Measurements from ENCODE around the gene PRLR. TPM values are rescaled to one million over a fixed set of nuclear protein-coding genes. Genes with fewer than 3 reads are reported as not detected.

Gene PRLR
- total and polyA plus RNA-seq, 11 donors, result 0.08 to 2.2 (median 0.57) TPM

GRCh38 chr5:35004771-35005170 is 225.5 kb downstream of the PRLR start:
- 81 to 94% (median 86%) methylated on average over 1 of the region's 1 CpG for WGBS, 4 donors
- intact Hi-C loops (cut with DNase I), result loop anchor here in 8 of 10 donors (5.0 to 10.0 kb wide), 6 partner anchors 42 to 532 kb away; no protein-coding TSS in a partner anchor
- H3K27me3 ChIP-seq, result peaks cover 0 to 19% (median 6%) of the 10 kb centered on the region in 9 donors

GRCh38 chr5:35004200-35004599 is 226.1 kb downstream of the PRLR start:
- DNase-seq (no peak), ATAC-seq (no peak)
- H3K27ac ChIP-seq, result no peak overlapping the region
- intact Hi-C loops (cut with DNase I), result loop anchor here in 8 of 10 donors (5.0 to 10.0 kb wide), 6 partner anchors 42 to 532 kb away; no protein-coding TSS in a partner anchor
- TF ChIP-seq, protein P1, sequence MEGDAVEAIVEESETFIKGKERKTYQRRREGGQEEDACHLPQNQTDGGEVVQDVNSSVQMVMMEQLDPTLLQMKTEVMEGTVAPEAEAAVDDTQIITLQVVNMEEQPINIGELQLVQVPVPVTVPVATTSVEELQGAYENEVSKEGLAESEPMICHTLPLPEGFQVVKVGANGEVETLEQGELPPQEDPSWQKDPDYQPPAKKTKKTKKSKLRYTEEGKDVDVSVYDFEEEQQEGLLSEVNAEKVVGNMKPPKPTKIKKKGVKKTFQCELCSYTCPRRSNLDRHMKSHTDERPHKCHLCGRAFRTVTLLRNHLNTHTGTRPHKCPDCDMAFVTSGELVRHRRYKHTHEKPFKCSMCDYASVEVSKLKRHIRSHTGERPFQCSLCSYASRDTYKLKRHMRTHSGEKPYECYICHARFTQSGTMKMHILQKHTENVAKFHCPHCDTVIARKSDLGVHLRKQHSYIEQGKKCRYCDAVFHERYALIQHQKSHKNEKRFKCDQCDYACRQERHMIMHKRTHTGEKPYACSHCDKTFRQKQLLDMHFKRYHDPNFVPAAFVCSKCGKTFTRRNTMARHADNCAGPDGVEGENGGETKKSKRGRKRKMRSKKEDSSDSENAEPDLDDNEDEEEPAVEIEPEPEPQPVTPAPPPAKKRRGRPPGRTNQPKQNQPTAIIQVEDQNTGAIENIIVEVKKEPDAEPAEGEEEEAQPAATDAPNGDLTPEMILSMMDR (IDR thresholded peaks at IDR 0.05), result no peak
- no peak for TF ChIP-seq POLR2A (IDR thresholded peaks at IDR 0.05)
- no peak overlapping the region for H3K4me3 ChIP-seq
- H3K4me1 ChIP-seq, result no peaks in the 10 kb centered on the region
- peaks cover 0 to 4% (median 0%) of the 10 kb centered on the region in 12 donors for H3K9me3 ChIP-seq
- H3K36me3 ChIP-seq, result no peaks in the 10 kb centered on the region
- peaks cover 0 to 19% (median 6%) of the 10 kb centered on the region in 9 donors for H3K27me3 ChIP-seq
- 62 to 75% (median 71%) methylated on average over 5 of the region's 5 CpGs for WGBS, 4 donors

More at GRCh38 chr5:35004771-35005170, 225.5 kb downstream of the PRLR start:
- ATAC-seq, result no peak
- TF ChIP-seq POLR2A (IDR thresholded peaks at IDR 0.05), result no peak
- TF ChIP-seq, protein P1 (IDR thresholded peaks at IDR 0.05), result no peak
- Histone ChIP-seq H3K9me3 (peaks cover 0 to 4% (median 0%) of the 10 kb centered on the region in 12 donors), H3K4me1 (no peaks in the 10 kb centered on the region), H3K36me3 (no peaks in the 10 kb centered on the region), H3K4me3 (no peak overlapping the region), H3K27ac (no peak overlapping the region)
- no peak for DNase-seq

DNA sequence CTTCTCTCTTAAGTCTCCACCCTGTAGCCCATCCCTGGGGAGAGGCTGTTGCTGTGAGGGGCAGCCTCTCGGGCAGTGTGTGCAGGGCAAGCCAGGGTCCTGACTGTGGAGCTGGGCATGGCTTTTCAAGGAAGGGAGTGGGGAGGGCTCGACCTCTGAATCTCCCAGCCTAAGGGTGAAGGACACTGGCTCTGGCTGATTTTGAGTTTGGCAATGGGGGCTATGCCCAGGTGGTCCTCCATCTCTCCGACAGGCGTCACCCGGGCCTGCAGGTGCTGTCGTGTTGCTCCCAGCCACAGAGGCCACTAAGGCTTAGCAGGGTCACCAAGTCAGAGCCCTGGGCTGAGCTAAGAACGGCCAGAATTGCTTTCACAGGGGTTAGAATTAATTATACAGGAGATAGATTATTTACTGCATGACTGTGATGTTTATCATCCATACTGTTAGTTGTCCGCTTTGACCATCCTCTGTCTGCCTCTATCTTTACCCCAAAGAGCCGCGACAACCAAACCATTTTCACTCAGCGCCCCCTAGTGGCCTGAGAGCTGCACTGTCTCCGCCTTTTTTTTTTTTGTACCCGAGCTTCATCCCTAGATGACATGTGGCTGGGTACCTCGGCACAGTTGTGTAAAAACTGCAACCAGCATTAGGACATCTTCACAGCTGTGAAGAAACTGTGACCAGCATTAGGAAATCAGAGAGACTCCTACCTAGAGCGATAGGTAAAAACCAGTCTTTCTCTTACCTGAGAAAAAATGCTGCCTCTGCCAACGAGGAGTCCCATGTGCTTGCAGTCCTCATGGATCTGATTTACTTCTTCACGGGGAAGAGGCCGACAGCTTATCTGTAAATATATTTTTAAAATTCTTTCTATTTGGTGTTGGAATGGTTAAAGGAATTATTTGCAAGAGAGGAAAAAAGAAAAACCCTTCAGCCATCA is 227.0 kb downstream of the PRLR start:
- Histone ChIP-seq H3K27ac (no peak overlapping the region), H3K36me3 (no peaks in the 10 kb centered on the region), H3K9me3 (peaks cover 0 to 4% (median 0%) of the 10 kb centered on the region in 12 donors), H3K4me1 (no peaks in the 10 kb centered on the region), H3K27me3 (peaks cover 0 to 19% (median 6%) of the 10 kb centered on the region in 9 donors), H3K4me3 (no peak overlapping the region)
- TF ChIP-seq, protein P1 (IDR thresholded peaks at IDR 0.05), result peak; percentile 72 to 91 (median 82)
- TF ChIP-seq POLR2A (IDR thresholded peaks at IDR 0.05), result no peak
- DNase-seq, result peak in 4 of 5 donors; percentile 28 to 49 (median 36)
- WGBS, 4 donors, result 45 to 50% (median 47%) methylated on average over 18 of the region's 18 CpGs
- intact Hi-C loops (cut with DNase I), result loop anchor here in 8 of 10 donors (5.0 to 10.0 kb wide), 6 partner anchors 41 to 531 kb away; no protein-coding TSS in a partner anchor
- peak in 3 of 4 donors; percentile 50 to 66 (median 55) for ATAC-seq

DNA sequence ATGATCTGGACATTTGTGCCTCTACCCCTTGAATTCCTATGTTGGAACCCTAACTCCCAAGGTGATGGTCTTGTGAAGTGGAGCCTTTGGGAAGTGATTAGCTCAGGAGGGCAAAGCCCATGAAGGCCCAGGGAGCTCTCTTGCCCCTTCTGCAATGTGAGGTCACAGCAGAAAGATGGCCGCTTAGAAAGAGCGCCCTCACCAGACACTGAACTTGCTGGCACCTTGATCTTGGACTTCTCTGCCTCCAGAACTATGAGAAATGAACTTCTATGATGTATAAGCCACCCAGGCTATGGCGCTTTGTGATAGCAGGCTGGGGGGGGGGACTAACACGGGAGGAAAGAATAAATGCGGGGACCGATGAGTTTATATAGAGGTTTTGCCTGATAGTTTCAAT is 227.8 kb downstream of the PRLR start:
- Histone ChIP-seq H3K27ac (no peak overlapping the region), H3K27me3 (peaks cover 0 to 19% (median 6%) of the 10 kb centered on the region in 9 donors), H3K9me3 (peaks cover 0 to 4% (median 0%) of the 10 kb centered on the region in 12 donors), H3K4me1 (no peaks in the 10 kb centered on the region), H3K4me3 (no peak overlapping the region), H3K36me3 (no peaks in the 10 kb centered on the region)
- no peak for ATAC-seq
- WGBS, 4 donors, result 91 to 94% (median 93%) methylated on average over 6 of the region's 6 CpGs
- DNase-seq, result no peak
- TF ChIP-seq POLR2A (IDR thresholded peaks at IDR 0.05), result no peak
- TF ChIP-seq, protein P1 (IDR thresholded peaks at IDR 0.05), result no peak
- intact Hi-C loops (cut with DNase I), result loop anchor here in 8 of 10 donors (5.0 to 10.0 kb wide), 6 partner anchors 40 to 530 kb away; no protein-coding TSS in a partner anchor

Data from heart left ventricle (tissue), 16 donors.